HT-29 (cell line): ENCODE measurements around the gene EPHX1. TPM values are rescaled to one million over a fixed set of nuclear protein-coding genes. Genes with fewer than 3 reads are reported as not detected.

Source experiments
- total RNA-seq: library from RNA; depleted of rRNA; stranded (reverse); fragments of >200 nt; shearing (Covaris generic); gene quantifications from 2 replicates; pipeline ENCODE4 v1.2.3, GENCODE V29; 2014; rRNA removed

The EPHX1 gene
- total RNA-seq, 1 experiment from 2014 or later = 64.2 TPM

Other genes starting within 250 kb of the EPHX1 start
- 19.4 and 21.0 TPM in 2 replicates for gene ENAH, start 157.0 kb upstream of the EPHX1 start, total RNA-seq
- 149 and 150 TPM in 2 replicates for gene SRP9, start 32.3 kb upstream of the EPHX1 start, total RNA-seq
- gene TMEM63A, start 72.3 kb downstream of the EPHX1 start, total RNA-seq = 88.9 and 98.3 TPM in 2 replicates
- 0.05 and 0.13 TPM in 2 replicates for gene LEFTY1, start 79.0 kb downstream of the EPHX1 start, total RNA-seq
- 60.6 and 67.4 TPM in 2 replicates for gene PYCR2, start 114.1 kb downstream of the EPHX1 start, total RNA-seq
- gene LEFTY2, start 131.1 kb downstream of the EPHX1 start, total RNA-seq = not detected in 2 replicates
- 13.1 and 13.8 TPM in 2 replicates for gene SDE2, start 189.2 kb downstream of the EPHX1 start, total RNA-seq